Testis (tissue), 2 donors: ENCODE measurements around the gene FOXRED1.

ENCODE experiments used
- POLR2A ChIP-seq: fragments of 450-650 bp; IDR thresholded peaks from one replicate; pipeline ENCODE4 v1.6.1; 2017; ENCODE audit warnings: antibody characterized with exemption, mild to moderate bottlenecking, moderate library complexity
- TF ChIP-seq, protein P1 (sequence below), 3 experiments: fragments of 450-650 bp in 2 of 3; fragments of 200-600 bp in 1 of 3; sonication (generic) in 1 of 3; IDR thresholded peaks; one replicate each; pipeline ENCODE4 v1.5.1; 2016 to 2019; ENCODE audit warnings: antibody characterized with exemption in 3 of 3, mild to moderate bottlenecking in 2 of 3, moderate library complexity in 1 of 3

DNA sequence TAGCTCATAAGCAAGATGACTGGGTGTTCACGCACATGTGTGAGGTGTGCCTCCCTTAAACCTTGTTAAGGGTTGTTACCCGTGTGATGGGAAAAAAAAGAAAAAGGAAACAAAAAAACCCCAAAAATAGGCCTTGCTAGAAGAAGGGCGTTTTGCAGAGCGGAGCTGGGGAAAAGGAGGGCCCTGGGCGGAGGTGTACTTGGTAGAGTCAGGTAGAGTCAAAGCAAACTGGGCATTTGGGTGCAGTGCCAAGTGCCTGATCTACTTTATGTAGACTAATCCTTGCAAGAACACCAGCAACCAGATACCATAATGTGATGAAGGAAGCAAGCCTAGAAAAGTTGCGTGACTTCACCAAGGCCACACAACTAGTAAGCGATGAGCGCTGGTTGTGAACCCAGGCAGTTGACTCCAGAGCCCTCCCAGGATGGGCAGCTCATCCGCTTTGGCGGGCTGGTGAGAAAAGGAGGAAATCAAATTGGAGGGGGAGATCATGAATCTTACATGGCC lies 12.8 kb downstream of the FOXRED1 start:
- TF ChIP-seq, protein P1, sequence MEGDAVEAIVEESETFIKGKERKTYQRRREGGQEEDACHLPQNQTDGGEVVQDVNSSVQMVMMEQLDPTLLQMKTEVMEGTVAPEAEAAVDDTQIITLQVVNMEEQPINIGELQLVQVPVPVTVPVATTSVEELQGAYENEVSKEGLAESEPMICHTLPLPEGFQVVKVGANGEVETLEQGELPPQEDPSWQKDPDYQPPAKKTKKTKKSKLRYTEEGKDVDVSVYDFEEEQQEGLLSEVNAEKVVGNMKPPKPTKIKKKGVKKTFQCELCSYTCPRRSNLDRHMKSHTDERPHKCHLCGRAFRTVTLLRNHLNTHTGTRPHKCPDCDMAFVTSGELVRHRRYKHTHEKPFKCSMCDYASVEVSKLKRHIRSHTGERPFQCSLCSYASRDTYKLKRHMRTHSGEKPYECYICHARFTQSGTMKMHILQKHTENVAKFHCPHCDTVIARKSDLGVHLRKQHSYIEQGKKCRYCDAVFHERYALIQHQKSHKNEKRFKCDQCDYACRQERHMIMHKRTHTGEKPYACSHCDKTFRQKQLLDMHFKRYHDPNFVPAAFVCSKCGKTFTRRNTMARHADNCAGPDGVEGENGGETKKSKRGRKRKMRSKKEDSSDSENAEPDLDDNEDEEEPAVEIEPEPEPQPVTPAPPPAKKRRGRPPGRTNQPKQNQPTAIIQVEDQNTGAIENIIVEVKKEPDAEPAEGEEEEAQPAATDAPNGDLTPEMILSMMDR (IDR thresholded peaks at IDR 0.05) = no peak
- no peak for TF ChIP-seq POLR2A
